Right lobe of liver (tissue), 6 donors: Measurements from ENCODE around the gene ADRM1. TPM values are rescaled to one million over a fixed set of nuclear protein-coding genes. Genes with fewer than 3 reads are reported as not detected.
A peak's percentile ranks its signal among the peaks of the same experiment; 100 is the strongest.

Source experiments
- ATAC-seq, 4 donors: fragments of 200-7000 bp; cut with Tn5 transposase; one replicate each; pipeline ENCODE4 v1.9.1; 2020; ENCODE audit warnings: mild to moderate bottlenecking in 4 of 4, moderate library complexity in 4 of 4
- DNase-seq, 3 donors: peaks; one replicate each; pipeline ENCODE4 v3.0.0-alpha.2; 2020
- H3K27ac ChIP-seq, 3 donors: fragments of 200-600 bp; one replicate each; pipeline ENCODE4 v1.8.0; 2022
- H3K27me3 ChIP-seq, 2 donors: fragments of 200-600 bp; one replicate each; pipeline ENCODE4 v1.8.0; 2022
- H3K36me3 ChIP-seq, 4 donors: fragments of 200-600 bp; sonication (generic) in 1 of 4; one replicate each; pipeline versions ENCODE4 v1.5.1 to v1.8.0; 2017 to 2022; ENCODE audit warnings: control low read depth in 1 of 4
- H3K4me1 ChIP-seq, 4 donors: fragments of 200-600 bp; sonication (generic) in 1 of 4; one replicate each; pipeline versions ENCODE4 v1.5.1 to v1.8.0; 2017 to 2022; ENCODE audit warnings: control low read depth in 1 of 4
- H3K4me3 ChIP-seq, 3 donors: fragments of 200-600 bp; one replicate each; pipeline ENCODE4 v1.8.0; 2022
- H3K9me3 ChIP-seq, 4 donors: fragments of 200-600 bp; sonication (generic) in 1 of 4; one replicate each; pipeline versions ENCODE4 v1.5.1 to v1.8.0; 2017 to 2022; ENCODE audit warnings: control low read depth in 1 of 4
- POLR2A ChIP-seq: fragments of 450-650 bp; IDR thresholded peaks from one replicate; pipeline ENCODE4 v1.6.1; 2017; ENCODE audit warnings: antibody characterized with exemption, mild to moderate bottlenecking
- WGBS: methylation state at CpG from one replicate; pipeline ENCODE4 v1.1.6; 2018; ENCODE audit warnings: low coverage, low lambda C conversion rate; ENCODE audit not compliant: insufficient coverage; ENCODE audit errors: missing lambda C conversion rate; 5-methylcytosine and 5-hydroxymethylcytosine counted together
- intact Hi-C, 2 donors: fragments of 100-400 bp; cut with DNase I; formaldehyde crosslinking; loops; one replicate each; pipeline versions ENCODE4 v1.11.2 to v1.14.1; 2022
- total RNA-seq, 6 experiments: library from RNA; depleted of rRNA in 2 of 6; stranded (reverse); fragments of >200 nt in 2 of 6; fragmentation: NEBNext Ultra II Directional in 3 of 6; extraction: Animal tissue kit (Norgen Biotek cat#: 25700) in 3 of 6; gene quantifications; one replicate each; pipeline versions ENCODE4 v1.1.0 to v1.2.4, GENCODE V29; 2016 to 2023
- TF ChIP-seq, protein P1 (sequence below), 4 donors: fragments of 200-600 bp in 3 of 4; fragments of 450-650 bp in 1 of 4; IDR thresholded peaks; one replicate each; pipeline versions ENCODE4 v1.5.1 to v1.8.0; 2016 to 2022; ENCODE audit warnings: antibody characterized with exemption in 4 of 4, mild to moderate bottlenecking in 2 of 4
- donor health status: DM: no; HTN: yes; CAD: no.
- donor health status: DM: no; HTN: no; CAD: no.
- donor health status: DM: no; HTN: no; CAD: no.
- donor health status: DM: no; HTN: yes; CAD: no.
- donor health status: DM: no; HTN: yes; CAD: no.

Gene ADRM1
- total RNA-seq, 6 experiments from 2014 or later = 49.5 to 139 (median 55.7) TPM

DNA sequence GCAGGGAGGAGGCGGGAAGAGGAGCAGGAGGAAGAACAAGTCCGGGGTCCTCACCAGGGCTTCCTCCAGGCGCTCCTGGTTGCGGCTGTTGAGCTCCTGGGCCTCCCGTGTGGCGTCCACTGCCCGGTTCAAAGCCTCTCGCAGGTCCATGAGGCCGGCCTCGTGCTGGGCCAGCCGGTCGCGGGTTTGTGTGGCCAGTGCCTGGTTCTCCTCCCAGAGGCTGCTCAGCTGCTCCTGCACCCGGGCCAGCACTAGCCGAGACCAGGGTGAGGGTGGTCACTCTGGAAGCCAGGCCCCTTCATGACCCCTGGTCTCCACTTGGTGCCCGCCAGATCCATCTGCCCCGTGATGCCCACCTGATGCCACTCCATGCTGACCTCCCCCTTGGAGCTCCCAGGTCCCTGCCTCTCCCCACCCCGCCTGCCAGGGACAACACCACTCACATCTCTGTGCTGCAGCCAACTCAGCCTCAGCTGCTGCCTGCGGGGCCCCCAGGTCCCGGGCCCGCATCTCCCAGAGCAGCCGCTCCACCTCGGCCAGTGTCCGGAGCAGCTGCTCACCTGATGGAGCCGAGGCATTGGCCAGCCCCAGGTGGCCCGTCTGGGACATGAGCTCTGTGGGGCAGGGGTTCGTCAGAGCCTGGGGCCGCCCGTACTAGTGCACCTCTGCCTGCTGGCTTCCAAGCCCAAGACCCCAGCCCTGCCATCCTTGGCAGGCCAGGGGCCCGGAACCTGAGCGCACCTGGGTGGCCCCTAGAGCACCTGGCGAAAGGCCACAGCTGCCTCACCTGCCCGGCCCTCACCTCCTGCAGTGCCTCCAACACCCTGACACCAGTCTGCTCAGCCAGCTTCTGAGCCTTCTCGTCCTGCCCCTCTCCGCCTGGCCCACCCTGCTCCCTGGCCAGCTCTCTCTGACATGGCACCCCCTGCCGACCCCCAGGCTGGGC lies 15.9 kb downstream of the ADRM1 start:
- no peaks in the 10 kb centered on the region for H3K9me3 ChIP-seq
- DNase-seq (no peak), ATAC-seq (no peak)
- no peak overlapping the region for H3K27ac ChIP-seq
- no CpG with 5 or more reads among the region's 36 CpGs for WGBS
- TF ChIP-seq POLR2A = no peak
- TF ChIP-seq, protein P1, sequence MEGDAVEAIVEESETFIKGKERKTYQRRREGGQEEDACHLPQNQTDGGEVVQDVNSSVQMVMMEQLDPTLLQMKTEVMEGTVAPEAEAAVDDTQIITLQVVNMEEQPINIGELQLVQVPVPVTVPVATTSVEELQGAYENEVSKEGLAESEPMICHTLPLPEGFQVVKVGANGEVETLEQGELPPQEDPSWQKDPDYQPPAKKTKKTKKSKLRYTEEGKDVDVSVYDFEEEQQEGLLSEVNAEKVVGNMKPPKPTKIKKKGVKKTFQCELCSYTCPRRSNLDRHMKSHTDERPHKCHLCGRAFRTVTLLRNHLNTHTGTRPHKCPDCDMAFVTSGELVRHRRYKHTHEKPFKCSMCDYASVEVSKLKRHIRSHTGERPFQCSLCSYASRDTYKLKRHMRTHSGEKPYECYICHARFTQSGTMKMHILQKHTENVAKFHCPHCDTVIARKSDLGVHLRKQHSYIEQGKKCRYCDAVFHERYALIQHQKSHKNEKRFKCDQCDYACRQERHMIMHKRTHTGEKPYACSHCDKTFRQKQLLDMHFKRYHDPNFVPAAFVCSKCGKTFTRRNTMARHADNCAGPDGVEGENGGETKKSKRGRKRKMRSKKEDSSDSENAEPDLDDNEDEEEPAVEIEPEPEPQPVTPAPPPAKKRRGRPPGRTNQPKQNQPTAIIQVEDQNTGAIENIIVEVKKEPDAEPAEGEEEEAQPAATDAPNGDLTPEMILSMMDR (IDR thresholded peaks at IDR 0.05) = no peak
- no peak overlapping the region for H3K4me3 ChIP-seq
- H3K27me3 ChIP-seq = no peaks in the 10 kb centered on the region
- intact Hi-C loops = no loop called here
- H3K36me3 ChIP-seq = peaks cover 0 to 11% (median 0%) of the 10 kb centered on the region in 4 donors
- H3K4me1 ChIP-seq = peaks cover 0 to 5% (median 0%) of the 10 kb centered on the region in 4 donors

DNA sequence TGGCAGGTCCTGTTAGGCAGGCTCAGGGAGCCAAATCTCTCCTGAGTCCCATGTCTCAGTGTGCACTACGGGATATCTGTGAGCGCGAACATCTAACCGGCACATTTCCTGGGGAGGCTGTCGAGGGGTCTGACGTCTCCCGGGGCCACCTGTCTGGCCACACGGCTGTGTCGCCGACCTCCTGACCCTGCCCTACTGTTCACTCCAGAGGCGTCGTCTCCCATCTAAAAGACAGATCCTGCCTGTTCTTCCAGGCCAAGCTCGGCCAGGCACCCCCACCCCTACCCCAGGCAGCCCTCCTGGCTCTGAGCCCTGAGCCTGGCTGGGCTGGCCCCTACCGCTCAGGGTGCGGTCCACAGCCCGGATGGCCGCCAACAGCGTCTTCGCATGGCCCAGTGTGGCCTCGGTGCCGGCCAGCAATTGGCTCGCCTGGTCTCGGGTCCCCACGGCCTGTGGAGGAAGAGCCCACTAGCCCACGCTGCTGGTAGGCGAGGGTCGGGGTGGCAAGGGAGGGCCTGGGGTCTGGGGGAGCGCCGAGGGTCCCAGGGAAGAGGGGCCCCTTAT lies 16.6 kb downstream of the ADRM1 start:
- TF ChIP-seq, protein P1 (IDR thresholded peaks at IDR 0.05) = no peak
- Histone ChIP-seq H3K36me3 (peaks cover 0 to 13% (median 0%) of the 10 kb centered on the region in 4 donors), H3K4me3 (no peak overlapping the region), H3K4me1 (peaks cover 0 to 8% (median 0%) of the 10 kb centered on the region in 4 donors), H3K9me3 (no peaks in the 10 kb centered on the region), H3K27ac (no peak overlapping the region), H3K27me3 (no peaks in the 10 kb centered on the region)
- DNase-seq = no peak
- intact Hi-C loops = no loop called here
- WGBS = 85% methylated on average over 8 of the region's 29 CpGs
- ATAC-seq = no peak

DNA sequence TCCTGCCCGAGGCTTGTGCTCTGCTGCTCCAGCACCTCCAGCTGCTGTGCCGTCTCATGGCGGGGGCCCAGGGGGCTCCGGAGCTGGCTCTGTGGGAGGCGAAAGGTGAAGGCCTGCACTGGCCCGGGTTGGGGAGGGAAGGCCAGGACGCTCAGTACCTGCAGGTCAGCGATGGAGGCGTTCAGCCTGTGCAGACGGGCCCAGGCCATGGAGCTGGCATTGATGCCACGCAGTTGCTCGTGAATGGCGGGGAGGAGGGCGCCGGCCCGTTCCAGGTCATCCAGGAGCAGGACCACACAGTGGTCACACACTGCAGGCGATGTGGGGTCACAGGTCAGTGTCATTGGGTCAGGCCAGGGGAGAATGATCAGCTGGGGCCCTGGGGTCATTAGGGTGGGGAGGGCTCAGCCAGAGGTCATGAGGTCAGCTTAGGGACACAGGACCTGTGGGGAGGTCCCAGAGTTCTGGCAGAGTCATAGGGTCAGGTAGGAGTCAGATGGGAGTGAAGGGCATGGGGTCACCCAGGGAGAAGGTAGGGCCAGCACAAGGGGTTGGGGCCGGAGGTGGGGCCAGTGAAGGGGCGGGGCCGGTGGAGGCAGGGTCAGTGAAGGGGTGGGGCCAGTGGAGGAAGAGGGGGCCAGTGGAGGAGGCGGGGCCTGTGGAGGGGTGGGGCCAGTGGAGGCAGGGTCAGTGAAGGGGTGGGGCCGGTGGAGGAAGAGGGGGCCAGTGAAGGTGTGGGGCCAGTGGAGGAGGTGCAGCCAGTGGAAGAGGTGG lies 18.0 kb downstream of the ADRM1 start:
- ATAC-seq (peak; percentile 28 to 89 (median 82)), DNase-seq (peak in 2 of 3 donors; percentile 83 to 87)
- TF ChIP-seq, protein P1 (IDR thresholded peaks at IDR 0.05) = no peak
- TF ChIP-seq POLR2A = no peak
- Histone ChIP-seq H3K27me3 (no peaks in the 10 kb centered on the region), H3K4me3 (no peak overlapping the region), H3K36me3 (peaks cover 0 to 11% (median 0%) of the 10 kb centered on the region in 4 donors), H3K27ac (no peak overlapping the region), H3K4me1 (peaks cover 0 to 8% (median 0%) of the 10 kb centered on the region in 4 donors), H3K9me3 (no peaks in the 10 kb centered on the region)
- intact Hi-C loops = no loop called here
- WGBS = 36% methylated on average over 11 of the region's 22 CpGs

DNA sequence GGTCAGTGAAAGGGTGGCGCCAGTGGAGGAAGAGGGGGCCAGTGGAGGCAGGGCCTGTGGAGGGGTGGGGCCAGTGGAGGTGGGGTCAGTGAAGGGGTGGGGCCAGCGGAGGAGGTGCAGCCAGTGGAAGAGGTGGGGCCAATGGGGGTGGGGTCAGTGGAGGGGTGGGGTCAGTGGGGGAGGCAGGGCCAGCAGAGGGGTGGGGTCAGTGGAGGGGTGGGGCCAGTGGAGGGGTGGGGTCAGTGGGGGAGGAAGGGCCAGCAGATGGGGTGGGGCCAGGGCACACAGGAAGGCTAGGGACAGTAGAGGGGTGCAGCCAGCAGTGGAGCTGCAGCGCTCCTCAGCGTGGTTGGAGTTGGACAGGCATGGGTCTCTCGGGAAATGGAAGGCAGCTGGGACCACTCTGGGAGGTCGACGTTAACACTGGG lies 18.7 kb downstream of the ADRM1 start:
- DNase-seq (no peak), ATAC-seq (peak; percentile 9 to 33 (median 14))
- intact Hi-C loops = no loop called here
- no peaks in the 10 kb centered on the region for H3K27me3 ChIP-seq
- peaks cover 0 to 8% (median 0%) of the 10 kb centered on the region in 4 donors for H3K4me1 ChIP-seq
- no peak overlapping the region for H3K27ac ChIP-seq
- 96% methylated on average over 5 of the region's 7 CpGs for WGBS
- H3K4me3 ChIP-seq = no peak overlapping the region
- H3K36me3 ChIP-seq = peaks cover 0 to 4% (median 0%) of the 10 kb centered on the region in 4 donors
- no peak for TF ChIP-seq POLR2A
- TF ChIP-seq, protein P1 (IDR thresholded peaks at IDR 0.05) = no peak
- H3K9me3 ChIP-seq = no peaks in the 10 kb centered on the region
